Measurements from ENCODE around the gene DET1.

DNA sequence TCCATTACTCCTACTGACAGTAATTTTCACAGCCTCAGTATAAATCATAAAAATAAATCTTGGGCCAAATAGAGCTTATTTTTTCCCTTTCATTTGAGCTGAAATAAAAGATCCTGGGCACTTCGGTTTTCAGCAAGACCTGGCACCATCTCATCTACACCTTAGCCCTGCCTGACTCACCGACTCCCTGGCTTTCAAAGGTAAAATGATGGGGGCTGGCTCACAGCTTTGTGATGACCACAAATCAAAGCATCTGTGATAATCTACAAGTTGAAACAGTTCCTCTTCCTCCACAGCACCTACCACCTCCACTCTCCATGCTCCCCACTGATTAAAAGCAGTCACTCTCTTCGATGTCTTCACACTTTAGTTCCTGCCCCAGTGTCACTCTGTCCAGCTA, 27.6 kb downstream of the DET1 start:
- TF ChIP-seq, protein P1, sequence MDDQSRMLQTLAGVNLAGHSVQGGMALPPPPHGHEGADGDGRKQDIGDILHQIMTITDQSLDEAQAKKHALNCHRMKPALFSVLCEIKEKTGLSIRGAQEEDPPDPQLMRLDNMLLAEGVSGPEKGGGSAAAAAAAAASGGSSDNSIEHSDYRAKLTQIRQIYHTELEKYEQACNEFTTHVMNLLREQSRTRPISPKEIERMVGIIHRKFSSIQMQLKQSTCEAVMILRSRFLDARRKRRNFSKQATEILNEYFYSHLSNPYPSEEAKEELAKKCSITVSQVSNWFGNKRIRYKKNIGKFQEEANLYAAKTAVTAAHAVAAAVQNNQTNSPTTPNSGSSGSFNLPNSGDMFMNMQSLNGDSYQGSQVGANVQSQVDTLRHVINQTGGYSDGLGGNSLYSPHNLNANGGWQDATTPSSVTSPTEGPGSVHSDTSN (IDR thresholded peaks at IDR 0.05), result no peak
- no peak for TF ChIP-seq POLR2AphosphoS5 (IDR thresholded peaks at IDR 0.05; ENCODE audit: low read depth, low read length)
- TF ChIP-seq RAD21 (IDR thresholded peaks at IDR 0.05; ENCODE audit: low read length), result no peak
- TF ChIP-seq, protein P2, sequence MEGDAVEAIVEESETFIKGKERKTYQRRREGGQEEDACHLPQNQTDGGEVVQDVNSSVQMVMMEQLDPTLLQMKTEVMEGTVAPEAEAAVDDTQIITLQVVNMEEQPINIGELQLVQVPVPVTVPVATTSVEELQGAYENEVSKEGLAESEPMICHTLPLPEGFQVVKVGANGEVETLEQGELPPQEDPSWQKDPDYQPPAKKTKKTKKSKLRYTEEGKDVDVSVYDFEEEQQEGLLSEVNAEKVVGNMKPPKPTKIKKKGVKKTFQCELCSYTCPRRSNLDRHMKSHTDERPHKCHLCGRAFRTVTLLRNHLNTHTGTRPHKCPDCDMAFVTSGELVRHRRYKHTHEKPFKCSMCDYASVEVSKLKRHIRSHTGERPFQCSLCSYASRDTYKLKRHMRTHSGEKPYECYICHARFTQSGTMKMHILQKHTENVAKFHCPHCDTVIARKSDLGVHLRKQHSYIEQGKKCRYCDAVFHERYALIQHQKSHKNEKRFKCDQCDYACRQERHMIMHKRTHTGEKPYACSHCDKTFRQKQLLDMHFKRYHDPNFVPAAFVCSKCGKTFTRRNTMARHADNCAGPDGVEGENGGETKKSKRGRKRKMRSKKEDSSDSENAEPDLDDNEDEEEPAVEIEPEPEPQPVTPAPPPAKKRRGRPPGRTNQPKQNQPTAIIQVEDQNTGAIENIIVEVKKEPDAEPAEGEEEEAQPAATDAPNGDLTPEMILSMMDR (IDR thresholded peaks at IDR 0.05), result no peak
- TF ChIP-seq GABPA (IDR thresholded peaks at IDR 0.05; ENCODE audit: low read depth), result no peak
- TF ChIP-seq YY1 (IDR thresholded peaks at IDR 0.05; ENCODE audit: low read depth), result no peak
- TF ChIP-seq, protein P3, sequence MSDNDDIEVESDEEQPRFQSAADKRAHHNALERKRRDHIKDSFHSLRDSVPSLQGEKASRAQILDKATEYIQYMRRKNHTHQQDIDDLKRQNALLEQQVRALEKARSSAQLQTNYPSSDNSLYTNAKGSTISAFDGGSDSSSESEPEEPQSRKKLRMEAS (IDR thresholded peaks at IDR 0.05; ENCODE audit: low read depth), result no peak
- no peak for TF ChIP-seq RCOR1 (IDR thresholded peaks at IDR 0.05; ENCODE audit: low read length)
- no peak for TF ChIP-seq ELF1 (IDR thresholded peaks at IDR 0.05)
- no peak for TF ChIP-seq NFIC (IDR thresholded peaks at IDR 0.05; ENCODE audit: borderline replicate concordance)
